SK-N-SH treated with all-trans-retinoic acid at 6 μM for 48 hours (cell line): ENCODE data around the gene SPATA12.

Experiments
- ATAC-seq: fragments of 200-7000 bp; cut with Tn5 transposase; 3 replicates; pipeline ENCODE4 v1.9.1; 2020; ENCODE audit warnings: mild to moderate bottlenecking, moderate library complexity
- ARNTL ChIP-seq: fragments of 450-650 bp; formaldehyde crosslinking; IDR thresholded peaks from 2 replicates; pipeline ENCODE4 v1.5.0; 2020; ENCODE audit warnings: low read depth, mild to moderate bottlenecking, moderate library complexity, borderline replicate concordance
- BACH2 ChIP-seq: fragments of 250-450 bp; sonication (Bioruptor Pico); IDR thresholded peaks from 2 replicates; pipeline ENCODE4 v1.9.0; 2021; ENCODE audit warnings: mild to moderate bottlenecking, borderline replicate concordance
- CSDC2 ChIP-seq: fragments of 250-450 bp; sonication (Bioruptor Pico); IDR thresholded peaks from 2 replicates; pipeline ENCODE4 v1.5.0; 2020; ENCODE audit warnings: mild to moderate bottlenecking, moderate library complexity
- ESRRG ChIP-seq: fragments of 250-450 bp; sonication (Bioruptor Pico); IDR thresholded peaks from 2 replicates; pipeline ENCODE4 v1.6.1; 2021; ENCODE audit warnings: mild to moderate bottlenecking
- GLIS3 ChIP-seq: fragments of 250-450 bp; sonication (Bioruptor Pico); IDR thresholded peaks from 2 replicates; pipeline ENCODE4 v1.5.0; 2020; ENCODE audit warnings: mild to moderate bottlenecking, moderate library complexity
- ISL1 ChIP-seq: fragments of 250-450 bp; sonication (Bioruptor Pico); IDR thresholded peaks from 2 replicates; pipeline ENCODE4 v2.1.2; 2022; ENCODE audit warnings: mild to moderate bottlenecking, moderate library complexity
- PPARA ChIP-seq: fragments of 250-450 bp; sonication (Bioruptor Pico); IDR thresholded peaks from 2 replicates; pipeline ENCODE4 v1.5.0; 2020; ENCODE audit warnings: mild to moderate bottlenecking, borderline replicate concordance
- RARB ChIP-seq: fragments of 250-450 bp; sonication (Bioruptor Pico); IDR thresholded peaks from 2 replicates; pipeline ENCODE4 v1.8.0; 2021; ENCODE audit warnings: mild to moderate bottlenecking, moderate library complexity
- SNAI2 ChIP-seq: fragments of 250-450 bp; sonication (Bioruptor Pico); IDR thresholded peaks from 2 replicates; pipeline ENCODE4 v1.5.0; 2020; ENCODE audit warnings: mild to moderate bottlenecking, moderate library complexity
- TCF4 ChIP-seq: fragments of 250-450 bp; sonication (Bioruptor Pico); IDR thresholded peaks from 2 replicates; pipeline ENCODE4 v1.8.0; 2021; ENCODE audit warnings: mild to moderate bottlenecking, moderate library complexity, borderline replicate concordance
- ZC3H10 ChIP-seq: fragments of 250-450 bp; sonication (Bioruptor Pico); IDR thresholded peaks from 2 replicates; pipeline ENCODE4 v1.5.1; 2021; ENCODE audit warnings: mild to moderate bottlenecking, moderate library complexity
- ZFP3 ChIP-seq: fragments of 250-450 bp; sonication (Bioruptor Pico); IDR thresholded peaks from 2 replicates; pipeline ENCODE4 v1.5.0; 2020; ENCODE audit warnings: mild to moderate bottlenecking, moderate library complexity
- ZFP30 ChIP-seq: fragments of 450-650 bp; formaldehyde crosslinking; IDR thresholded peaks from 2 replicates; pipeline ENCODE4 v1.5.0; 2022; ENCODE audit warnings: mild to moderate bottlenecking, moderate library complexity
- ZNF565 ChIP-seq: fragments of 450-650 bp; formaldehyde crosslinking; conservative IDR thresholded peaks from 2 replicates; pipeline ENCODE4 v1.5.0; 2020; ENCODE audit warnings: low read depth, mild to moderate bottlenecking, moderate library complexity
- ZNF70 ChIP-seq: fragments of 450-650 bp; formaldehyde crosslinking; IDR thresholded peaks from 2 replicates; pipeline ENCODE4 v1.5.0; 2020; ENCODE audit warnings: mild to moderate bottlenecking, moderate library complexity
- ZNF8 ChIP-seq: fragments of 450-650 bp; formaldehyde crosslinking; IDR thresholded peaks from 2 replicates; pipeline ENCODE4 v1.5.0; 2020; ENCODE audit warnings: mild to moderate bottlenecking, moderate library complexity
- TF ChIP-seq, protein P1 (sequence below): fragments of 250-450 bp; sonication (Bioruptor Pico); IDR thresholded peaks from 2 replicates; pipeline ENCODE4 v1.8.0; 2020; ENCODE audit warnings: mild to moderate bottlenecking, moderate library complexity, borderline replicate concordance
- TF ChIP-seq, protein P2 (sequence below): fragments of 250-450 bp; sonication (Bioruptor Pico); IDR thresholded peaks from 2 replicates; pipeline ENCODE4 v1.8.0; 2021; ENCODE audit warnings: low read depth, mild to moderate bottlenecking, moderate library complexity, borderline replicate concordance
- TF ChIP-seq, protein P3 (sequence below): fragments of 250-450 bp; sonication (Bioruptor Pico); IDR thresholded peaks from 2 replicates; pipeline ENCODE4 v1.5.1; 2021; ENCODE audit warnings: mild to moderate bottlenecking, moderate library complexity
- TF ChIP-seq, protein P4 (sequence below): fragments of 250-450 bp; sonication (Bioruptor Pico); IDR thresholded peaks from 2 replicates; pipeline ENCODE4 v1.5.1; 2020; ENCODE audit warnings: low read depth, mild to moderate bottlenecking, moderate library complexity
- TF ChIP-seq, protein P5 (sequence below): fragments of 250-450 bp; sonication (Bioruptor Pico); IDR thresholded peaks from 2 replicates; pipeline ENCODE4 v1.5.0; 2020; ENCODE audit warnings: mild to moderate bottlenecking, moderate library complexity

SPATA12 gene

DNA sequence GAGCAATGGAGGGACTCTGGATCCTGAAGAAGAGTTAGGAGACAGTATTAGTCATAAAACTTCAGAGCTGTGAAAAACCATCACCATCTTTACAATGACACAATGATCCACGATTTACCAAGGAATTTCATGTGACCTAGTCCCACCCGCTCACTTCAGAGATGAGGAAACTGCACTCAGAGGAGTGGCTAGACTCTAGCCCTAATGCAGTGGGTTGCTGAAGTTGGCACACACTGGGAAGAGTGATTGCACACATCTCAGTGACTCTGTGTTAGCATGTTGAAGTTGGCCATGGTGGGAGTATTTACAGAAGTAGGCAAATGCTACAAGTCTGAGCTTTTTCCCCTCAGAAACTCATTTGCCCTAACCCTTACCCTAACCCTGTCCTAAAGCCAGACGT is 35.2 kb upstream of the SPATA12 start:
- TF ChIP-seq ARNTL (no peak), SNAI2 (no peak), TCF4 (CRISPR knock-in tag) (no peak), BACH2 (no peak), ZNF565 (CRISPR knock-in tag) (no peak), ZFP3 (CRISPR knock-in tag) (no peak), ZNF70 (CRISPR knock-in tag) (no peak)
- TF ChIP-seq, protein P1, sequence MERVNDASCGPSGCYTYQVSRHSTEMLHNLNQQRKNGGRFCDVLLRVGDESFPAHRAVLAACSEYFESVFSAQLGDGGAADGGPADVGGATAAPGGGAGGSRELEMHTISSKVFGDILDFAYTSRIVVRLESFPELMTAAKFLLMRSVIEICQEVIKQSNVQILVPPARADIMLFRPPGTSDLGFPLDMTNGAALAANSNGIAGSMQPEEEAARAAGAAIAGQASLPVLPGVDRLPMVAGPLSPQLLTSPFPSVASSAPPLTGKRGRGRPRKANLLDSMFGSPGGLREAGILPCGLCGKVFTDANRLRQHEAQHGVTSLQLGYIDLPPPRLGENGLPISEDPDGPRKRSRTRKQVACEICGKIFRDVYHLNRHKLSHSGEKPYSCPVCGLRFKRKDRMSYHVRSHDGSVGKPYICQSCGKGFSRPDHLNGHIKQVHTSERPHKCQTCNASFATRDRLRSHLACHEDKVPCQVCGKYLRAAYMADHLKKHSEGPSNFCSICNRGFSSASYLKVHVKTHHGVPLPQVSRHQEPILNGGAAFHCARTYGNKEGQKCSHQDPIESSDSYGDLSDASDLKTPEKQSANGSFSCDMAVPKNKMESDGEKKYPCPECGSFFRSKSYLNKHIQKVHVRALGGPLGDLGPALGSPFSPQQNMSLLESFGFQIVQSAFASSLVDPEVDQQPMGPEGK (CRISPR knock-in tag) = no peak
- TF ChIP-seq, protein P2, sequence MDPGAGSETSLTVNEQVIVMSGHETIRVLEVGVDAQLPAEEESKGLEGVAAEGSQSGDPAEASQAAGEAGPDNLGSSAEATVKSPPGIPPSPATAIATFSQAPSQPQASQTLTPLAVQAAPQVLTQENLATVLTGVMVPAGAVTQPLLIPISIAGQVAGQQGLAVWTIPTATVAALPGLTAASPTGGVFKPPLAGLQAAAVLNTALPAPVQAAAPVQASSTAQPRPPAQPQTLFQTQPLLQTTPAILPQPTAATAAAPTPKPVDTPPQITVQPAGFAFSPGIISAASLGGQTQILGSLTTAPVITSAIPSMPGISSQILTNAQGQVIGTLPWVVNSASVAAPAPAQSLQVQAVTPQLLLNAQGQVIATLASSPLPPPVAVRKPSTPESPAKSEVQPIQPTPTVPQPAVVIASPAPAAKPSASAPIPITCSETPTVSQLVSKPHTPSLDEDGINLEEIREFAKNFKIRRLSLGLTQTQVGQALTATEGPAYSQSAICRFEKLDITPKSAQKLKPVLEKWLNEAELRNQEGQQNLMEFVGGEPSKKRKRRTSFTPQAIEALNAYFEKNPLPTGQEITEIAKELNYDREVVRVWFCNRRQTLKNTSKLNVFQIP = no peak
- no peak for ATAC-seq

DNA sequence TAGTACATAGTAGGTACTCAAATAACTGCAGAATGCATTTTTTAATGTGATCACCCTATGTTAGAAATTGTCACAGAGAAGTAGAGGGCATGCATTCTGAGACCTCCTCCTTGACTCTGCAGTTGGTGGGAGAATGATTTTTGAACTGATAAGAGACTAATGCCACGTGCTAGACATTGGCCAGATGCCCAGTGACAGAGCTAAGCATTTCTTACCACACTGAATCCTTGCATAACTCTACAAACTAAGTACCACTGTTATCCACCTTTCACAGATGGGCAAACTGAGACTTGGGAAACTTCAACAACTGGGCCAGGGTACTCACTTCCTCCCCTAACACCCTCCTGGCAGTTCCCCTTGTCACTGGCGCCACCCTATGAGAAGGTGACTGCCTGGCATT is 33.5 kb upstream of the SPATA12 start:
- TF ChIP-seq, protein P3, sequence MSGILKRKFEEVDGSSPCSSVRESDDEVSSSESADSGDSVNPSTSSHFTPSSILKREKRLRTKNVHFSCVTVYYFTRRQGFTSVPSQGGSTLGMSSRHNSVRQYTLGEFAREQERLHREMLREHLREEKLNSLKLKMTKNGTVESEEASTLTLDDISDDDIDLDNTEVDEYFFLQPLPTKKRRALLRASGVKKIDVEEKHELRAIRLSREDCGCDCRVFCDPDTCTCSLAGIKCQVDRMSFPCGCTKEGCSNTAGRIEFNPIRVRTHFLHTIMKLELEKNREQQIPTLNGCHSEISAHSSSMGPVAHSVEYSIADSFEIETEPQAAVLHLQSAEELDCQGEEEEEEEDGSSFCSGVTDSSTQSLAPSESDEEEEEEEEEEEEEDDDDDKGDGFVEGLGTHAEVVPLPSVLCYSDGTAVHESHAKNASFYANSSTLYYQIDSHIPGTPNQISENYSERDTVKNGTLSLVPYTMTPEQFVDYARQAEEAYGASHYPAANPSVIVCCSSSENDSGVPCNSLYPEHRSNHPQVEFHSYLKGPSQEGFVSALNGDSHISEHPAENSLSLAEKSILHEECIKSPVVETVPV (CRISPR knock-in tag) = no peak
- TF ChIP-seq, protein P4, sequence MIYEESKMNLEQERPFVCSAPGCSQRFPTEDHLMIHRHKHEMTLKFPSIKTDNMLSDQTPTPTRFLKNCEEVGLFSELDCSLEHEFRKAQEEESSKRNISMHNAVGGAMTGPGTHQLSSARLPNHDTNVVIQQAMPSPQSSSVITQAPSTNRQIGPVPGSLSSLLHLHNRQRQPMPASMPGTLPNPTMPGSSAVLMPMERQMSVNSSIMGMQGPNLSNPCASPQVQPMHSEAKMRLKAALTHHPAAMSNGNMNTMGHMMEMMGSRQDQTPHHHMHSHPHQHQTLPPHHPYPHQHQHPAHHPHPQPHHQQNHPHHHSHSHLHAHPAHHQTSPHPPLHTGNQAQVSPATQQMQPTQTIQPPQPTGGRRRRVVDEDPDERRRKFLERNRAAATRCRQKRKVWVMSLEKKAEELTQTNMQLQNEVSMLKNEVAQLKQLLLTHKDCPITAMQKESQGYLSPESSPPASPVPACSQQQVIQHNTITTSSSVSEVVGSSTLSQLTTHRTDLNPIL (CRISPR knock-in tag) = no peak
- TF ChIP-seq TCF4 (CRISPR knock-in tag) = no peak
- TF ChIP-seq SNAI2 = no peak
- TF ChIP-seq ESRRG (CRISPR knock-in tag) = no peak
- no peak for TF ChIP-seq PPARA (CRISPR knock-in tag)
- TF ChIP-seq, protein P5, sequence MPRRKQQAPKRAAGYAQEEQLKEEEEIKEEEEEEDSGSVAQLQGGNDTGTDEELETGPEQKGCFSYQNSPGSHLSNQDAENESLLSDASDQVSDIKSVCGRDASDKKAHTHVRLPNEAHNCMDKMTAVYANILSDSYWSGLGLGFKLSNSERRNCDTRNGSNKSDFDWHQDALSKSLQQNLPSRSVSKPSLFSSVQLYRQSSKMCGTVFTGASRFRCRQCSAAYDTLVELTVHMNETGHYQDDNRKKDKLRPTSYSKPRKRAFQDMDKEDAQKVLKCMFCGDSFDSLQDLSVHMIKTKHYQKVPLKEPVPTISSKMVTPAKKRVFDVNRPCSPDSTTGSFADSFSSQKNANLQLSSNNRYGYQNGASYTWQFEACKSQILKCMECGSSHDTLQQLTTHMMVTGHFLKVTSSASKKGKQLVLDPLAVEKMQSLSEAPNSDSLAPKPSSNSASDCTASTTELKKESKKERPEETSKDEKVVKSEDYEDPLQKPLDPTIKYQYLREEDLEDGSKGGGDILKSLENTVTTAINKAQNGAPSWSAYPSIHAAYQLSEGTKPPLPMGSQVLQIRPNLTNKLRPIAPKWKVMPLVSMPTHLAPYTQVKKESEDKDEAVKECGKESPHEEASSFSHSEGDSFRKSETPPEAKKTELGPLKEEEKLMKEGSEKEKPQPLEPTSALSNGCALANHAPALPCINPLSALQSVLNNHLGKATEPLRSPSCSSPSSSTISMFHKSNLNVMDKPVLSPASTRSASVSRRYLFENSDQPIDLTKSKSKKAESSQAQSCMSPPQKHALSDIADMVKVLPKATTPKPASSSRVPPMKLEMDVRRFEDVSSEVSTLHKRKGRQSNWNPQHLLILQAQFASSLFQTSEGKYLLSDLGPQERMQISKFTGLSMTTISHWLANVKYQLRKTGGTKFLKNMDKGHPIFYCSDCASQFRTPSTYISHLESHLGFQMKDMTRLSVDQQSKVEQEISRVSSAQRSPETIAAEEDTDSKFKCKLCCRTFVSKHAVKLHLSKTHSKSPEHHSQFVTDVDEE = no peak
- no peak for TF ChIP-seq GLIS3 (CRISPR knock-in tag)
- TF ChIP-seq, protein P2 = no peak
- TF ChIP-seq, all 23 proteins: peak for 0
- ATAC-seq = no peak

DNA sequence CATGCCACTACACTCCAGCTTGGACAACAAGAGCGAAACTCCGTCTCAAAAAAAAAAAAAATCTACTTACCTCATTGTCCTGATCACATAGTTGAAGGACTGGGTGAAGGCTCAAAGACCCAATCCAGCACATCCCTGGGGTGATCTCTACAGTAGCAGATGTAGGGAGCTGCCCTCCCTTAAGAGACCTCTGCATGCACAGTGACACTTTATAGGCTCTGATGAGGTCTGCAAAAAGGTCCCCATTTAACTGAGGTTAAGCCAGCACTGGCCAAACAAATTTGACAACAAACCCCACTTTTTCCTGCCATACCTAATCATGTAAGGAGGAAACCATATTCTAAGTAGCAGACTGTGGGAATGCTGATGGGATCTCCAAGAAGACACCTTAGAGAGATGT is 31.1 kb upstream of the SPATA12 start:
- TF ChIP-seq PPARA (CRISPR knock-in tag) = no peak
- no peak for TF ChIP-seq GLIS3 (CRISPR knock-in tag)
- TF ChIP-seq CSDC2 (CRISPR knock-in tag) = no peak
- no peak for TF ChIP-seq ZNF8 (CRISPR knock-in tag)
- TF ChIP-seq ZFP30 (CRISPR knock-in tag) = no peak
- TF ChIP-seq SNAI2 = no peak
- TF ChIP-seq, protein P4 (CRISPR knock-in tag) = no peak
- no peak for TF ChIP-seq ARNTL
- TF ChIP-seq, protein P3 (CRISPR knock-in tag) = no peak
- TF ChIP-seq TCF4 (CRISPR knock-in tag) = no peak
- TF ChIP-seq RARB = no peak
- no peak for TF ChIP-seq ISL1
- TF ChIP-seq ZC3H10 (CRISPR knock-in tag) = no peak
- TF ChIP-seq BACH2 = no peak
- no peak for ATAC-seq
